ENCODE results near the gene PARD6B.
"Not testable (repeated sequence)": the region's sequence is repeated elsewhere in the genome, so short reads cannot be mapped to it uniquely, and the experiment has no call there.

The PARD6B gene

GRCh38 chr20:50800986-50801746 is 69.8 kb downstream of the PARD6B start:
- not testable (repeated sequence) for DNase-seq (ENCODE audit: low read depth)

GRCh38 chr20:50801747-50802125 is 70.4 kb downstream of the PARD6B start:
- no peak for DNase-seq (ENCODE audit: low read depth)

- DNase-seq (ENCODE audit: low read depth), result no peak
Observed at GRCh38 chr20:50802289-50802688, 70.9 kb downstream of the PARD6B start.

- no peak for DNase-seq (ENCODE audit: low read depth)
Observed at GRCh38 chr20:50804437-50805348, 73.3 kb downstream of the PARD6B start.

- no peak for DNase-seq (ENCODE audit: low read depth)
Observed at GRCh38 chr20:50805349-50805684, 73.9 kb downstream of the PARD6B start.

- no peak for DNase-seq (ENCODE audit: low read depth)
Observed at GRCh38 chr20:50806126-50806768, 74.9 kb downstream of the PARD6B start.
